ENCODE data around the gene TNIK. TPM values are rescaled to one million over a fixed set of nuclear protein-coding genes. Genes with fewer than 3 reads are reported as not detected.

Gene TNIK
- total RNA-seq, 1 experiment from 2014 or later, result 0.69 TPM

DNA sequence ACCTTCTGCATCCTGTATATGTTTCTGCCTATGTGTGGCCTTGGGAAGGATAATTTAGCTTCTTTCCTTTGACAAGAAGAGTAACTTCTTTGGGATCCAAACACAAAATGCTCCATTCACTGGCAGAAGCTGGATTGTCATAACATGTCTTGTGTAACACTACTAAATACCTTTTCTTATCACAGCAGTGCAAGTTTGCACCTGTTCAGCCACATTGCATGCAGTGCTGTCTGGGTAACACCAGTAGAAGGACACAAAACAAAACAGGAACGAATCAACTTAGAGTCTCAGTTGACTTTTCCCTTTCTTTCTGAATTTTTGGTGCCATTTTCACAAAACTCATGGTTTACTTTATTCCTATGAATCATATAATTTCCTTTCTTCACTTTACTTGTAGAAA lies 43.6 kb upstream of the TNIK start:
- CTCF ChIA-PET, result no interaction called here
- no peaks in the 10 kb centered on the region for H3K27me3 ChIP-seq (replicated peaks; ENCODE audit: insufficient read depth, low read depth, low read length, poor library complexity)
- no peaks in the 10 kb centered on the region for H3K4me1 ChIP-seq (ENCODE audit: insufficient read depth, low read length, poor library complexity, severe bottlenecking)
- POLR2A ChIA-PET (ENCODE audit: low non-redundant PET), result no interaction called here
- intact Hi-C loops (cut with micrococcal nuclease; ENCODE audit: unreplicated experiment), result no loop called here
- no peaks in the 10 kb centered on the region for H3K9me3 ChIP-seq (ENCODE audit: low read depth, low read length, poor library complexity, severe bottlenecking)
- no TSS peak for BruUV-seq (replicated peaks)
- DNase-seq (ENCODE audit: low spot score), result no peak
- H3K27ac ChIP-seq (ENCODE audit: low read depth, low read length, poor library complexity, severe bottlenecking), result no peak overlapping the region
- TF ChIP-seq EZH2 (IDR thresholded peaks at IDR 0.05; ENCODE audit: borderline replicate concordance, low read depth, low read length, poor library complexity, severe bottlenecking), result no peak
- TF ChIP-seq, protein P1, sequence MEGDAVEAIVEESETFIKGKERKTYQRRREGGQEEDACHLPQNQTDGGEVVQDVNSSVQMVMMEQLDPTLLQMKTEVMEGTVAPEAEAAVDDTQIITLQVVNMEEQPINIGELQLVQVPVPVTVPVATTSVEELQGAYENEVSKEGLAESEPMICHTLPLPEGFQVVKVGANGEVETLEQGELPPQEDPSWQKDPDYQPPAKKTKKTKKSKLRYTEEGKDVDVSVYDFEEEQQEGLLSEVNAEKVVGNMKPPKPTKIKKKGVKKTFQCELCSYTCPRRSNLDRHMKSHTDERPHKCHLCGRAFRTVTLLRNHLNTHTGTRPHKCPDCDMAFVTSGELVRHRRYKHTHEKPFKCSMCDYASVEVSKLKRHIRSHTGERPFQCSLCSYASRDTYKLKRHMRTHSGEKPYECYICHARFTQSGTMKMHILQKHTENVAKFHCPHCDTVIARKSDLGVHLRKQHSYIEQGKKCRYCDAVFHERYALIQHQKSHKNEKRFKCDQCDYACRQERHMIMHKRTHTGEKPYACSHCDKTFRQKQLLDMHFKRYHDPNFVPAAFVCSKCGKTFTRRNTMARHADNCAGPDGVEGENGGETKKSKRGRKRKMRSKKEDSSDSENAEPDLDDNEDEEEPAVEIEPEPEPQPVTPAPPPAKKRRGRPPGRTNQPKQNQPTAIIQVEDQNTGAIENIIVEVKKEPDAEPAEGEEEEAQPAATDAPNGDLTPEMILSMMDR (conservative IDR thresholded peaks at IDR 0.05; ENCODE audit: low read depth, low read length), result no peak
- no peaks in the 10 kb centered on the region for H3K36me3 ChIP-seq (ENCODE audit: insufficient read depth, low read length, poor library complexity, severe bottlenecking)
- H3K4me3 ChIP-seq (ENCODE audit: low read depth, low read length, poor library complexity, severe bottlenecking), result no peak overlapping the region

DNA sequence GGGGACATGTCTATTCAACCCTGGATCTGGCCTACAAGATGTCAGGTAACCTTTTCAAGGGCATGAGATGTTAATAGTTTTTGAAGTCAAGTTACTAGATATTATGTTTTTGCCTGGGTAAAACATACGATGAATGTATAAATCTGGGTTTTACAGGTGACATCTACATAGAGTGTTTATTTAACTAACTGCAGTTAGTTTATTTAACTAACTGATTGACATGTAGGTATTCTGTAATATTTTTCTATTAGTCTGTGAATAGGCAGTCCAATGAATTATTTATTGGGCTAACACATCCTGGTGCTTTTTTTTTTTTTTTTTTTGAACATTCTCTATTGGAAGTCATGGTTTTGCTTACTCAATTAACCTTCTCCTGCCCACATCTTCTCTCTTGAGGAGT lies 38.7 kb upstream of the TNIK start:
- H3K4me1 ChIP-seq (ENCODE audit: insufficient read depth, low read length, poor library complexity, severe bottlenecking), result no peaks in the 10 kb centered on the region
- no peak for DNase-seq (ENCODE audit: low spot score)
- TF ChIP-seq EZH2 (IDR thresholded peaks at IDR 0.05; ENCODE audit: borderline replicate concordance, low read depth, low read length, poor library complexity, severe bottlenecking), result no peak
- TF ChIP-seq, protein P1 (conservative IDR thresholded peaks at IDR 0.05; ENCODE audit: low read depth, low read length), result no peak
- H3K9me3 ChIP-seq (ENCODE audit: low read depth, low read length, poor library complexity, severe bottlenecking), result no peaks in the 10 kb centered on the region
- no peaks in the 10 kb centered on the region for H3K27me3 ChIP-seq (replicated peaks; ENCODE audit: insufficient read depth, low read depth, low read length, poor library complexity)
- POLR2A ChIA-PET (ENCODE audit: low non-redundant PET), result interaction anchor here (0.7 kb wide), 1 partner anchor 34 kb away, joined by 3 read pairs; no protein-coding TSS in a partner anchor
- intact Hi-C loops (cut with micrococcal nuclease; ENCODE audit: unreplicated experiment), result no loop called here
- no peak overlapping the region for H3K4me3 ChIP-seq (ENCODE audit: low read depth, low read length, poor library complexity, severe bottlenecking)
- CTCF ChIA-PET, result no interaction called here
- H3K36me3 ChIP-seq (ENCODE audit: insufficient read depth, low read length, poor library complexity, severe bottlenecking), result no peaks in the 10 kb centered on the region
- BruUV-seq (replicated peaks), result no TSS peak
- H3K27ac ChIP-seq (ENCODE audit: low read depth, low read length, poor library complexity, severe bottlenecking), result no peak overlapping the region

DNA sequence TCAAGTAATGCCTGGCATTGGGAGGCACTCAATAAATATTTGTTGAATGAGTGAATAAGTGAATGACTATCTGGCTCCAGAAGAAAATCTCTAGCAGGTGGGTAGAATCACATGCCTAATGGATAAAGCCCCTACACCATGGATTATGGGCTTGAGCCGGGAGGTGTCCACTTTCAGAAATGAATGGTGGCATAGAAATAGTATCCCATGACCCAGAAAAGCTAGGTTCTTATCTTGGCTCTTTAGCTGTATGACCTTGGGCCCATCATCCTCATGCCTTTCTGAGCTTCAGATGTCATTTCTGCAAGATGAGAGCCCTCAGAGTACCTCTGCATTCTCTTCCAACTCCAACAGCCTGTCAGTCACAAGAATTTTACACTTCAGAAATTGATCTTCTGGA lies 37.3 kb upstream of the TNIK start:
- Histone ChIP-seq H3K27ac (ENCODE audit: low read depth, low read length, poor library complexity, severe bottlenecking) (no peak overlapping the region), H3K36me3 (ENCODE audit: insufficient read depth, low read length, poor library complexity, severe bottlenecking) (no peaks in the 10 kb centered on the region), H3K4me1 (ENCODE audit: insufficient read depth, low read length, poor library complexity, severe bottlenecking) (no peaks in the 10 kb centered on the region), H3K4me3 (ENCODE audit: low read depth, low read length, poor library complexity, severe bottlenecking) (no peak overlapping the region), H3K9me3 (ENCODE audit: low read depth, low read length, poor library complexity, severe bottlenecking) (no peaks in the 10 kb centered on the region), H3K27me3 (replicated peaks; ENCODE audit: insufficient read depth, low read depth, low read length, poor library complexity) (no peaks in the 10 kb centered on the region)
- no TSS peak for BruUV-seq (replicated peaks)
- CTCF ChIA-PET, result no interaction called here
- POLR2A ChIA-PET (ENCODE audit: low non-redundant PET), result no interaction called here
- intact Hi-C loops (cut with micrococcal nuclease; ENCODE audit: unreplicated experiment), result no loop called here
- no peak for TF ChIP-seq EZH2 (IDR thresholded peaks at IDR 0.05; ENCODE audit: borderline replicate concordance, low read depth, low read length, poor library complexity, severe bottlenecking)
- TF ChIP-seq, protein P1 (conservative IDR thresholded peaks at IDR 0.05; ENCODE audit: low read depth, low read length), result no peak
- DNase-seq (ENCODE audit: low spot score), result no peak

All from A673 (cell line).